ENCODE measurements around the gene ADCK1. TPM values are rescaled to one million over a fixed set of nuclear protein-coding genes. Genes with fewer than 3 reads are reported as not detected.

Gene ADCK1
- total and polyA plus RNA-seq, 2 experiments from 2014 or later: 6.7 to 11.2 TPM

- TF ChIP-seq CTCF (conservative IDR thresholded peaks at IDR 0.05; ENCODE audit: low read depth in 2 of 2): no peak
- TF ChIP-seq NANOG (IDR thresholded peaks at IDR 0.05; ENCODE audit: borderline replicate concordance): no peak
- TF ChIP-seq EZH2 (IDR thresholded peaks at IDR 0.05; ENCODE audit: low read depth, unreplicated experiment): no peak
- TF ChIP-seq JUNB (IDR thresholded peaks at IDR 0.05; ENCODE audit: unreplicated experiment): no peak
- TF ChIP-seq ZNF114 (CRISPR knock-in tag; IDR thresholded peaks at IDR 0.05): no peak
- TF ChIP-seq CREB1 (CRISPR knock-in tag; IDR thresholded peaks at IDR 0.05; ENCODE audit: low read depth): no peak
- no peak for TF ChIP-seq ZNF331 (CRISPR knock-in tag; IDR thresholded peaks at IDR 0.05; ENCODE audit: low read depth)
- no peak for TF ChIP-seq ETS1 (IDR thresholded peaks at IDR 0.05)
- no peak for TF ChIP-seq REST (IDR thresholded peaks at IDR 0.05; ENCODE audit: unreplicated experiment)
- TF ChIP-seq STAT1 (IDR thresholded peaks at IDR 0.05; ENCODE audit: unreplicated experiment): no peak
- no peak for TF ChIP-seq EZH2phosphoT487 (IDR thresholded peaks at IDR 0.05; ENCODE audit: unreplicated experiment)
Measured at GRCh38 chr14:77867476-77867875, 67.6 kb downstream of the ADCK1 start (continued).

GRCh38 chr14:77868552-77869285, 68.8 kb downstream of the ADCK1 start:
- Histone ChIP-seq H3K27me3 (ENCODE audit: insufficient read depth) (no peaks in the 10 kb centered on the region), H3K9me2 (ENCODE audit: insufficient read depth) (no peaks in the 10 kb centered on the region), H3K4me2 (no peak overlapping the region), H3K36me3 (ENCODE audit: insufficient read depth) (no peaks in the 10 kb centered on the region), H2AFZ (no peak overlapping the region), H3F3A (replicated peaks; ENCODE audit: low read depth) (no peaks in the 10 kb centered on the region), H3K27ac (ENCODE audit: low read depth) (no peak overlapping the region), H3K79me2 (replicated peaks; ENCODE audit: insufficient read depth) (no peaks in the 10 kb centered on the region), H3K4me3 (no peak overlapping the region), H4K20me1 (replicated peaks; ENCODE audit: insufficient read depth) (no peaks in the 10 kb centered on the region), H3K4me1 (ENCODE audit: insufficient read depth) (no peaks in the 10 kb centered on the region)
- no peak overlapping the region for H3K27ac Mint-ChIP-seq
- no peaks in the 10 kb centered on the region for H3K9me3 Mint-ChIP-seq
- H3K4me3 Mint-ChIP-seq: no peak overlapping the region
- DNase-seq (ENCODE audit: low spot score) (no peak), ATAC-seq (no peak)
- peaks cover 4% of the 10 kb centered on the region for H3K36me3 Mint-ChIP-seq (ENCODE audit: low read depth)
- peaks cover 6% of the 10 kb centered on the region for H3K27me3 Mint-ChIP-seq (ENCODE audit: insufficient read depth, low read depth, poor library complexity)
- H3K4me1 Mint-ChIP-seq: no peaks in the 10 kb centered on the region; the same call in 2 of the 3 replicates
- TF ChIP-seq JUNB (IDR thresholded peaks at IDR 0.05; ENCODE audit: unreplicated experiment) (no peak), CREB1 (CRISPR knock-in tag; IDR thresholded peaks at IDR 0.05; ENCODE audit: low read depth) (no peak), REST (IDR thresholded peaks at IDR 0.05; ENCODE audit: unreplicated experiment) (no peak), ZNF114 (CRISPR knock-in tag; IDR thresholded peaks at IDR 0.05) (no peak), EZH2phosphoT487 (IDR thresholded peaks at IDR 0.05; ENCODE audit: unreplicated experiment) (no peak), POLR2AphosphoS5 (IDR thresholded peaks at IDR 0.05; ENCODE audit: low read depth) (no peak), ETS1 (IDR thresholded peaks at IDR 0.05) (no peak)
